ENCODE results near the gene ZHX3.
"Not testable (repeated sequence)": the region's sequence is repeated elsewhere in the genome, so short reads cannot be mapped to it uniquely, and the experiment has no call there.

- TF ChIP-seq CTCF (IDR thresholded peaks at IDR 0.05 in 8 of 11, conservative IDR thresholded peaks at IDR 0.05 in 3 of 11); POLR2AphosphoS5 (IDR thresholded peaks at IDR 0.05); POLR2A (IDR thresholded peaks at IDR 0.05): not testable (repeated sequence)
Measured at GRCh38 chr20:41312009-41312408, 5.5 kb downstream of the ZHX3 start.

Measured in spleen (tissue), 7 donors.